Endodermal cell (in vitro differentiated cells): ENCODE results near the gene MPDZ. TPM values are rescaled to one million over a fixed set of nuclear protein-coding genes. Genes with fewer than 3 reads are reported as not detected.
A peak's percentile ranks its signal among the peaks of the same experiment; 100 is the strongest.

Experiments
- DNase-seq: peaks from one replicate; pipeline ENCODE4 v3.0.0-alpha.2; 2017
- H3K27ac ChIP-seq: 2 replicates; pipeline ENCODE4 v1.5.1; 2013; ENCODE audit warnings: mild to moderate bottlenecking, low read depth, low read length, moderate library complexity
- H3K27me3 ChIP-seq: 2 replicates; pipeline ENCODE4 v1.6.1; 2013; ENCODE audit warnings: mild to moderate bottlenecking, low read length, moderate library complexity; ENCODE audit not compliant: insufficient read depth, control insufficient read depth, poor library complexity, severe bottlenecking
- H3K36me3 ChIP-seq: 2 replicates; pipeline ENCODE4 v1.7.0; 2013; ENCODE audit warnings: mild to moderate bottlenecking, low read length, moderate library complexity; ENCODE audit not compliant: control insufficient read depth, insufficient read depth
- H3K4me1 ChIP-seq: one replicate; pipeline ENCODE4 v1.7.0; 2013; ENCODE audit warnings: low read length; ENCODE audit not compliant: control insufficient read depth, insufficient read depth
- H3K4me3 ChIP-seq: 2 replicates; pipeline ENCODE4 v1.5.1; 2013; ENCODE audit warnings: mild to moderate bottlenecking, low read length, moderate library complexity
- H3K9ac ChIP-seq: 2 replicates; pipeline ENCODE4 v1.6.1; 2013; ENCODE audit warnings: mild to moderate bottlenecking, low read length, moderate library complexity; ENCODE audit not compliant: poor library complexity, severe bottlenecking; ENCODE audit errors: extremely low read depth
- H3K9me3 ChIP-seq: 2 replicates; pipeline ENCODE4 v1.6.1; 2013; ENCODE audit warnings: mild to moderate bottlenecking, low read length, moderate library complexity; ENCODE audit not compliant: control insufficient read depth
- H3K27ac Mint-ChIP-seq: 2 replicates; pipeline ENCODE4 v1.8.0; 2020; ENCODE audit warnings: mixed read lengths
- H3K27me3 Mint-ChIP-seq: 2 replicates; pipeline ENCODE4 v1.8.0; 2021; ENCODE audit warnings: mild to moderate bottlenecking, mixed read lengths; ENCODE audit not compliant: insufficient read depth
- H3K36me3 Mint-ChIP-seq: 2 replicates; pipeline ENCODE4 v1.8.0; 2020; ENCODE audit warnings: low read depth, mixed read lengths
- H3K4me1 Mint-ChIP-seq: 2 replicates; pipeline ENCODE4 v1.8.0; 2020; ENCODE audit warnings: mixed read lengths
- H3K4me3 Mint-ChIP-seq: 2 replicates; pipeline ENCODE4 v1.8.0; 2020; ENCODE audit warnings: mild to moderate bottlenecking, moderate library complexity, mixed read lengths
- H3K9me3 Mint-ChIP-seq: 2 replicates; pipeline ENCODE4 v1.8.0; 2020; ENCODE audit warnings: mild to moderate bottlenecking, mixed read lengths
- WGBS, 2 experiments: methylation state at CpG; one replicate each; pipeline versions ENCODE4 v1.1.5 to v1.1.7; 2013; ENCODE audit warnings: missing lambda C conversion rate in 2 of 2, mixed read lengths in 1 of 2; ENCODE audit not compliant: insufficient coverage in 1 of 2, insufficient read length in 1 of 2; 5-methylcytosine and 5-hydroxymethylcytosine counted together
- total RNA-seq, 2 donors: library from RNA; stranded (reverse); fragmentation: NEBNext Ultra II Directional in 1 of 2; extraction: Animal tissue kit (Norgen Biotek cat#: 25700) in 1 of 2; gene quantifications; 2 replicates in 1 of 2; 3 replicates in 1 of 2; pipeline ENCODE4 v1.2.1, GENCODE V29; 2021
- TF ChIP-seq, protein P1 (sequence below): fragments of 200-600 bp; sonication (generic); conservative IDR thresholded peaks from 2 replicates; pipeline ENCODE4 v1.5.0; 2021; ENCODE audit warnings: antibody characterized with exemption, mild to moderate bottlenecking

The MPDZ gene
- total RNA-seq, 2 donors from 2014 or later, result 38.0 to 44.0 TPM

DNA sequence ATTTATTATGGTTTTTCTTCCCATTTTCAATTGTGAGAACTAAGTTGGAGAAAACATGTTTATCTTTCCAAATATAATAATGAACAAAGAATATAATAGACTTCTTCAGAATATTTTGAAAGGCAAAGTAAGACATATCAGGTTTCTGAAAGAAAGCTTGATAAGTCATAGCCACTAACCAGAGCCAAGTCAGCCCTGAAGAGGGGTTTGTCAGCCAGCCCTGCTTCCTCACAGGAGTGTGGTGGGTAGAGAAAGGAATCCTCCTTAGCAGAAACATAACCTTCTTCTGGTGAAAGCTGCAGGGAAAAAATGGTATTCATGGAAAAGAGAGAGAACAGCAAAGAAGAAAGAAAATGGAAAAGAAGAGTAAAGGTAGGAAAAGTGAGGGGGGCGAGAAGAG is 93.4 kb downstream of the MPDZ start:
- Histone ChIP-seq H3K4me3 (no peak overlapping the region), H3K9ac (no peak overlapping the region), H3K4me1 (no peaks in the 10 kb centered on the region), H3K27me3 (no peaks in the 10 kb centered on the region), H3K9me3 (no peaks in the 10 kb centered on the region), H3K27ac (no peak overlapping the region), H3K36me3 (peaks cover 41% of the 10 kb centered on the region)
- DNase-seq, result no peak
- Mint-ChIP-seq H3K9me3 (no peaks in the 10 kb centered on the region), H3K4me1 (peaks cover 6% of the 10 kb centered on the region), H3K4me3 (no peak overlapping the region), H3K27ac (no peak overlapping the region), H3K27me3 (no peaks in the 10 kb centered on the region), H3K36me3 (peaks cover 20% of the 10 kb centered on the region)
- TF ChIP-seq, protein P1, sequence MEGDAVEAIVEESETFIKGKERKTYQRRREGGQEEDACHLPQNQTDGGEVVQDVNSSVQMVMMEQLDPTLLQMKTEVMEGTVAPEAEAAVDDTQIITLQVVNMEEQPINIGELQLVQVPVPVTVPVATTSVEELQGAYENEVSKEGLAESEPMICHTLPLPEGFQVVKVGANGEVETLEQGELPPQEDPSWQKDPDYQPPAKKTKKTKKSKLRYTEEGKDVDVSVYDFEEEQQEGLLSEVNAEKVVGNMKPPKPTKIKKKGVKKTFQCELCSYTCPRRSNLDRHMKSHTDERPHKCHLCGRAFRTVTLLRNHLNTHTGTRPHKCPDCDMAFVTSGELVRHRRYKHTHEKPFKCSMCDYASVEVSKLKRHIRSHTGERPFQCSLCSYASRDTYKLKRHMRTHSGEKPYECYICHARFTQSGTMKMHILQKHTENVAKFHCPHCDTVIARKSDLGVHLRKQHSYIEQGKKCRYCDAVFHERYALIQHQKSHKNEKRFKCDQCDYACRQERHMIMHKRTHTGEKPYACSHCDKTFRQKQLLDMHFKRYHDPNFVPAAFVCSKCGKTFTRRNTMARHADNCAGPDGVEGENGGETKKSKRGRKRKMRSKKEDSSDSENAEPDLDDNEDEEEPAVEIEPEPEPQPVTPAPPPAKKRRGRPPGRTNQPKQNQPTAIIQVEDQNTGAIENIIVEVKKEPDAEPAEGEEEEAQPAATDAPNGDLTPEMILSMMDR, result no peak
- WGBS, 2 experiments, result 86% methylated on average over 1 of the region's 1 CpG; no CpG with 5 or more reads in 1 of the 2 experiments

DNA sequence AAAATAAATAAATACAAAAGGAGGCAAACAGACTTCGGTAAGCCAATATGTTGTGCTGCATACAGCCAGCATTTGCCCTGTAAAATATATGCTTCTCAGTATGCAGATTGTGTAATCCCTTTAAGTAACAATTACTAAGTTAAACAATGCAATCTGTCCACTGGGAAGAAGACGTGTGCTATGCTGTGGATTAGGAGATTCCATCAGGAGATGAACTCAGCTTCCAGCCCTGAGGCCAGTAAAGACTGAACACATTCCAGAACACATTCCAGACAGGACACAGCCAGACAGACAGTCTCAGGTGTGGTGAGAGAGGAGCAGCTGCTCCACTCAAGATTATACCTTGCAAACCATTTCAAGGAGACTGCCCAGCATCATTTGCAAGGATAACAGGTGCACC is 97.8 kb downstream of the MPDZ start:
- 62 to 75% methylated on average over 1 to 2 of the region's 2 CpGs for WGBS, 2 experiments
- H3K36me3 Mint-ChIP-seq, result peaks cover 5% of the 10 kb centered on the region
- peak overlapping the region; percentile 82 for H3K27ac Mint-ChIP-seq
- no peaks in the 10 kb centered on the region for H3K27me3 ChIP-seq
- H3K9me3 Mint-ChIP-seq, result no peaks in the 10 kb centered on the region
- H3K4me3 ChIP-seq, result no peak overlapping the region
- no peak overlapping the region for H3K27ac ChIP-seq
- H3K27me3 Mint-ChIP-seq, result no peaks in the 10 kb centered on the region
- H3K4me1 ChIP-seq, result no peaks in the 10 kb centered on the region
- no peak overlapping the region for H3K9ac ChIP-seq
- H3K9me3 ChIP-seq, result no peaks in the 10 kb centered on the region
- TF ChIP-seq, protein P1, result no peak
- H3K4me3 Mint-ChIP-seq, result no peak overlapping the region
- peaks cover 6% of the 10 kb centered on the region for H3K4me1 Mint-ChIP-seq
- DNase-seq, result no peak
- H3K36me3 ChIP-seq, result peaks cover 18% of the 10 kb centered on the region

DNA sequence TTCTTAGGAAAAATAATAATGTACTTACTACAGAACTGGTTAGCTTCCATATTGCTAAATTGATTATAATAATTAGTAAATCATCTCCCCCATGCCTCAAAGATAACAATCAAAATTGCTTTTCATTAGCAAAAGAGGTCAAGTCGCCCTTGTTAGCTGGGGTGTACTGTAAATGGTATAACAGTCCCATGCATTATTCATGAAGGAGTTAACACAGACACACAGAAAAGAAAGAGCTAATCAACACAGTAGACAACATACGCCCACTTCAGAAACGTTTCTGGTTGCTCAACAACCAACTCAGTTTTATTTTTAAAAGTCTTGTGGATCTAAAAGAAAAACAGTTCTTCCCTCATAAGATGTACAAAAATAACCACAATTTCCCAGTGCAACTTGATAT is 100.2 kb downstream of the MPDZ start:
- Mint-ChIP-seq H3K9me3 (no peaks in the 10 kb centered on the region), H3K4me1 (peaks cover 6% of the 10 kb centered on the region), H3K27me3 (no peaks in the 10 kb centered on the region), H3K27ac (no peak overlapping the region), H3K4me3 (no peak overlapping the region), H3K36me3 (peaks cover 14% of the 10 kb centered on the region)
- no peak for DNase-seq
- WGBS, 2 experiments, result 64 to 81% methylated on average over 2 to 3 of the region's 3 CpGs
- Histone ChIP-seq H3K4me1 (no peaks in the 10 kb centered on the region), H3K27ac (no peak overlapping the region), H3K9ac (no peak overlapping the region), H3K36me3 (peaks cover 24% of the 10 kb centered on the region), H3K9me3 (no peaks in the 10 kb centered on the region), H3K4me3 (no peak overlapping the region), H3K27me3 (no peaks in the 10 kb centered on the region)
- TF ChIP-seq, protein P1, result no peak
